Measurements from ENCODE around the gene HSPA1A.
"Not testable (repeated sequence)": the region's sequence is repeated elsewhere in the genome, so short reads cannot be mapped to it uniquely, and the experiment has no call there.

The HSPA1A gene

DNA sequence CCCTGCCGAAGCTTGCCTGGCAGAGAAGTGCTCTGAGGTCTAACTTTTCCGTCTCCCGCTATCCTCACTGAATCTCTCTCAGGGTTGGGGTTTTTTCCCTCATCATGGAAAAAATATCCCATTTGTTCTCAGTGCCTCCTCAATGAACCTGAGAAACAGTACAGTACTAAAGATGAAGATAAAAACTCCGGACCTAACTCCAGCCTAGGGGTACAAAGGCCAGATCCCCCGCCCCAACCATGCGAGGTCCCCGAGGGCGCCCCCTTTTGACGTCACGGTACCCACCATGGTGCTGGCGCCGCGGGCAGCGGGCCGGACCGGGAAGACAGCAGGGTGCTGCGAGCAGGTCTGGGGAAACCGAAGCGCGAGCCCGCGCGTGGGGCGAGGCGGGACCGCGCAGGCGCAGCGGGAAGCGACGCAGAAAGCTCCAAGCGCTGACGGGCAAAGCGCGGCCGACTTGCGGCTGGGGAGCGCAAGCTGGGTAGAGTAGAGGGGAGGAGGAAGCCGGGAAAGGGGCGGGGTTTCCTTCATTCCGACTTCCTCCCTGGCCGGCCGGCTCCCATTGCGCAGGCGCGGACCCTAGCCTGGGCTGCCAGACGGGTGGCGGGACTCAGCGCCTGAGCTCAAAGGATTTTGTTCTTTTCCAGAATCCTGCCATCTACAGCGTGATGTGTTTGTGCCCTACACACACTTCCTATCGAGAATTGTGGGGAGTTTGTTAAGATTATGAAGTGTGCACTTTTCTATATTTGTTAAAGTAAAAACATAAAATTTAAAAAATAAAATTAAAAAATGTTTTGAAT, 8.7 kb upstream of the HSPA1A start, which contains the start of gene LSM2:
Gene LSM2, minus strand, starts transcription at position 497 of the 803 bp plus-strand sequence. Its CDS starts 209 bp downstream, at position 288.
- ChIA-PET CTCF (interaction anchor here (0.7 to 3.3 kb wide), 20 partner anchors 8 to 231 kb away, joined by 3 to 37 read pairs (median 5); partner anchors contain the start of genes ABHD16A, CLIC1, HSPA1A and HSPA1L), POLR2A (interaction anchor here (0.6 to 2.0 kb wide), 9 partner anchors 9 to 70 kb away, joined by 3 to 14 read pairs (median 4); partner anchors contain the start of genes HSPA1A, HSPA1B, HSPA1L and NEU1)
- DNase-seq (ENCODE audit: extremely low spot score): peak; percentile 100
- TF ChIP-seq, protein P1, sequence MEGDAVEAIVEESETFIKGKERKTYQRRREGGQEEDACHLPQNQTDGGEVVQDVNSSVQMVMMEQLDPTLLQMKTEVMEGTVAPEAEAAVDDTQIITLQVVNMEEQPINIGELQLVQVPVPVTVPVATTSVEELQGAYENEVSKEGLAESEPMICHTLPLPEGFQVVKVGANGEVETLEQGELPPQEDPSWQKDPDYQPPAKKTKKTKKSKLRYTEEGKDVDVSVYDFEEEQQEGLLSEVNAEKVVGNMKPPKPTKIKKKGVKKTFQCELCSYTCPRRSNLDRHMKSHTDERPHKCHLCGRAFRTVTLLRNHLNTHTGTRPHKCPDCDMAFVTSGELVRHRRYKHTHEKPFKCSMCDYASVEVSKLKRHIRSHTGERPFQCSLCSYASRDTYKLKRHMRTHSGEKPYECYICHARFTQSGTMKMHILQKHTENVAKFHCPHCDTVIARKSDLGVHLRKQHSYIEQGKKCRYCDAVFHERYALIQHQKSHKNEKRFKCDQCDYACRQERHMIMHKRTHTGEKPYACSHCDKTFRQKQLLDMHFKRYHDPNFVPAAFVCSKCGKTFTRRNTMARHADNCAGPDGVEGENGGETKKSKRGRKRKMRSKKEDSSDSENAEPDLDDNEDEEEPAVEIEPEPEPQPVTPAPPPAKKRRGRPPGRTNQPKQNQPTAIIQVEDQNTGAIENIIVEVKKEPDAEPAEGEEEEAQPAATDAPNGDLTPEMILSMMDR (IDR thresholded peaks at IDR 0.05; ENCODE audit: control extremely low read depth, extremely low read depth, low read depth, missing control alignments): peak; percentile 39

DNA sequence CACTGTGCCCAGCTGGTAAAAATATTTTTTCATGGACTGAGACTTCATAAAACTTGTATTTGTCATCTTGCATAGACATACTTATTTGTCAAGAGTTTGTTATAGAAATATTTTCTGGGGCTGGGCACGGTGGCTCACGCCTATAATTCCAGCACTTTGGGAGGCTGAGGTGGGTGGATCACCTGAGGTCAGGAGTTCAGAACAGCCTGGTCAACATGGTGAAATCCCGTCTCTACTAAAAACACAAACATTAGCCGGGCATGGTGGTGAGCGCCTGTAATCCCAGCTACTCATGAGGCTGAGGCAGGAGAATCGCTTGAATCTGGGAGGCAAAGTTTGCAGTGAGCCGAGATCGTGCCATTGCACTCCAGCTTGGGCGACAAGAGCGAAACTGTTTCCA, 6.7 kb upstream of the HSPA1A start:
- CTCF ChIA-PET: interaction anchor here (1.0 to 3.3 kb wide), 4 partner anchors 13 to 71 kb away, joined by 3 to 23 read pairs (median 4); partner anchors contain the start of genes CLIC1 and MSH5
- POLR2A ChIA-PET; DNase-seq (ENCODE audit: extremely low spot score): not testable (repeated sequence)

DNA sequence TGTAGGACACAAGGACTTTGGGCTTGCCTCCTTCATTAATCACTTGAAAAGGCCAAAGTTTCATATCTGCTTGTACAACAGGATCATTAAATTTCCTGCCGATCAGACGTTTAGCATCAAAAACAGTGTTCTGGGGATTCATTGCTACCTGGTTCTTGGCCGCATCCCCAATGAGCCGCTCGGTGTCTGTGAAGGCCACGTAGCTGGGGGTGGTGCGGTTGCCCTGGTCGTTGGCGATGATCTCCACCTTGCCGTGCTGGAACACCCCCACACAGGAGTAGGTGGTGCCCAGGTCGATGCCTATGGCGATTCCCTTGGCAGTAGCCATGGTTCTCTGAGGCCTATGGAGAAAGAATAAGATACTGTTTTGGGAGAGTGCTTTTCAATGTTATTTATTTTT, 3.7 kb upstream of the HSPA1A start:
- POLR2A ChIA-PET: no interaction called here
- CTCF ChIA-PET: interaction anchor here (1.3 kb wide), 1 partner anchor 16 kb away, joined by 3 read pairs; no protein-coding TSS in a partner anchor
- TF ChIP-seq, protein P1 (IDR thresholded peaks at IDR 0.05; ENCODE audit: control extremely low read depth, extremely low read depth, low read depth, missing control alignments): no peak
- no peak for DNase-seq (ENCODE audit: extremely low spot score)

DNA sequence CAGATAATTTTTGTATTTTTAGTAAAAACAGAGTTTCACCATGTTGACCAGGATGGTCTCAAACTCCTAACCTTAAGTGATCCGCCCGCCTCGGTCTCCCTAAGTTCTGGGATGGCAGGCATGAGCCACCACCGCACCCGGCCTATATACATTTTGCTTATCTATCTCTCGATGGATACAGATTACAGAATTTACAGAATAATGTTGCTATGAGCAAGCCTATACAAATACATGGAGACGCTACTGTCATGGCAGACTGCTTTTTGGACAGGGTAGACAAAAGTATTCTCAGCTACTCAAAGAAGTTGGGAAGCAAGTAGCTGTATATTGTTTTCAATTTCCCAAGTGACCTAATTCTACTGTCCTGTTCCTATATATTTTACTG, 1.9 kb upstream of the HSPA1A start:
- no peak for DNase-seq (ENCODE audit: extremely low spot score)
- ChIA-PET POLR2A (interaction anchor here (1.1 to 1.4 kb wide), 3 partner anchors 10 to 22 kb away, joined by 3 to 11 read pairs (median 4); partner anchors contain the start of gene HSPA1B), CTCF (interaction anchor here (0.8 to 2.3 kb wide), 5 partner anchors 13 to 44 kb away, joined by 3 to 6 read pairs (median 4); no protein-coding TSS in a partner anchor)
- TF ChIP-seq, protein P1 (IDR thresholded peaks at IDR 0.05; ENCODE audit: control extremely low read depth, extremely low read depth, low read depth, missing control alignments): no peak

DNA sequence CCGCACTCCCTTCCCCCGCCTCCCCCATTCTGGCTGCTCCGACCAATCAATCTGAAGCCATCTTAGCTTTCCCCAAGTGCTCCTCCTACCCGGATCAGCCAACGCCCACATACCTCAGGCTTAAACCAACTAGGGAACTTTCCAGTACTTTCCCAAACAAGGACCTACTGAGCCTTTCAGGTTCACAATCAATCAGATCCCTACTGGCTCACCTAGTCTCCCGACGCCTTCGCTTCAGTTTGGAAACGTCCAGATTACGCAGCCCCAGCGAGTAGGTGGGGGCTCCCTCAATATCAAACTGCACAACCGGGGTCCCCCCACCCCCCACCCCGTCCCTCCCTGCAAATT, 692 bp upstream of the HSPA1A start:
- TF ChIP-seq, protein P1 (IDR thresholded peaks at IDR 0.05; ENCODE audit: control extremely low read depth, extremely low read depth, low read depth, missing control alignments): no peak
- peak; percentile 80 for DNase-seq (ENCODE audit: extremely low spot score)
- CTCF ChIA-PET: interaction anchor here (0.7 to 2.3 kb wide), 7 partner anchors 8 to 45 kb away, joined by 3 to 9 read pairs (median 4); partner anchors contain the start of gene LSM2
- POLR2A ChIA-PET: interaction anchor here (0.5 to 2.0 kb wide), 15 partner anchors 8 to 321 kb away, joined by 3 to 39 read pairs (median 4); partner anchors contain the start of genes HSPA1B and LSM2

DNA sequence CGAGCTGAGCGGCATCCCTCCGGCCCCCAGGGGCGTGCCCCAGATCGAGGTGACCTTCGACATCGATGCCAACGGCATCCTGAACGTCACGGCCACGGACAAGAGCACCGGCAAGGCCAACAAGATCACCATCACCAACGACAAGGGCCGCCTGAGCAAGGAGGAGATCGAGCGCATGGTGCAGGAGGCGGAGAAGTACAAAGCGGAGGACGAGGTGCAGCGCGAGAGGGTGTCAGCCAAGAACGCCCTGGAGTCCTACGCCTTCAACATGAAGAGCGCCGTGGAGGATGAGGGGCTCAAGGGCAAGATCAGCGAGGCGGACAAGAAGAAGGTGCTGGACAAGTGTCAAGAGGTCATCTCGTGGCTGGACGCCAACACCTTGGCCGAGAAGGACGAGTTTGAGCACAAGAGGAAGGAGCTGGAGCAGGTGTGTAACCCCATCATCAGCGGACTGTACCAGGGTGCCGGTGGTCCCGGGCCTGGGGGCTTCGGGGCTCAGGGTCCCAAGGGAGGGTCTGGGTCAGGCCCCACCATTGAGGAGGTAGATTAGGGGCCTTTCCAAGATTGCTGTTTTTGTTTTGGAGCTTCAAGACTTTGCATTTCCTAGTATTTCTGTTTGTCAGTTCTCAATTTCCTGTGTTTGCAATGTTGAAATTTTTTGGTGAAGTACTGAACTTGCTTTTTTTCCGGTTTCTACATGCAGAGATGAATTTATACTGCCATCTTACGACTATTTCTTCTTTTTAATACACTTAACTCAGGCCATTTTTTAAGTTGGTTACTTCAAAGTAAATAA, 2.0 kb downstream of the HSPA1A start:
- POLR2A ChIA-PET: interaction anchor here (1.1 to 1.5 kb wide), 2 partner anchors 9 to 18 kb away, joined by 4 read pairs; no protein-coding TSS in a partner anchor
- CTCF ChIA-PET; DNase-seq (ENCODE audit: extremely low spot score): not testable (repeated sequence)

DNA sequence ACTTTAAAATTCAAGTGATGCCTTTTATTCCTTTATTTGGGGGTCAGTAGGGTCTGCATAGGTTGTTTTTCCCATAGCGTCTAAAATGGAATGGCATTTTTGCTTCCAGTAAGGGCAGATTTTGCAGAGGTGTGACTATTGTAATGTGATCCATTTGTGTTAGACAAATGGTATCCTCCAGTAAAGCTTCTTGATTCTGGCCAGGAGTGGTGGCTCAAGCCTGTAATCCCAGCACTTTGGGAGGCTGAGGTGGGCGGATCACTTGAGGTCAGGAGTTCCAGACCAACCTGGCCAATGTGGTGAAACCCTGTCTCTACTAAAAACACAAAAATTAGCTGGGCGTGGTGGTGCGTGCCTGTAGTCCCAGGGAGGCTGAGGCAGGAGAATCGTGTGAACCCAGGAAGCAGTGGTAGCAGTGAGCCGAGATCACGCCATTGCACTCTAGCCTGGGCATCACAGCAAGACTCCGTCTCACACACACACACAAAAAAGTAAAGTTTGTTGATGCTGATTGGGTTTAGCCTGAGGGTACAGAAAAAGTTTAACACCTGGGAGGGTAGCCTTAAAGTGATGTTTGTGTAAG, 2.7 kb downstream of the HSPA1A start:
- DNase-seq (ENCODE audit: extremely low spot score); CTCF ChIA-PET: not testable (repeated sequence)
- POLR2A ChIA-PET: interaction anchor here (1.1 to 1.5 kb wide), 2 partner anchors 8 to 17 kb away, joined by 4 read pairs; no protein-coding TSS in a partner anchor
